WTC11 (cell line): ENCODE data around the gene PKP1. TPM values are rescaled to one million over a fixed set of nuclear protein-coding genes. Genes with fewer than 3 reads are reported as not detected.

Experiments used
- ATAC-seq: fragments of 200-7000 bp; cut with Tn5 transposase; 2 replicates; pipeline ENCODE4 v1.10.0; 2021; ENCODE audit warnings: mild to moderate bottlenecking, moderate library complexity
- CTCF ChIA-PET: fragments of 300-600 bp; sonication (Branson Sonifier 250); formaldehyde crosslinking; loops from one replicate; lab custom pipeline; 2021; ENCODE audit warnings: antibody characterized with exemption; lab: Charles Lee
- POLR2A ChIA-PET: fragments of 350-600 bp; sonication (Branson Sonifier 250); formaldehyde crosslinking; loops from one replicate; lab custom pipeline; 2021; ENCODE audit warnings: antibody characterized with exemption; lab: Charles Lee
- DNase-seq: peaks from one replicate; pipeline ENCODE4 v3.0.0; 2021; ENCODE audit warnings: low spot score
- H3K27ac Mint-ChIP-seq: 2 replicates; pipeline ENCODE4 v1.8.0; 2021; ENCODE audit warnings: mixed read lengths
- H3K27me3 Mint-ChIP-seq: 2 replicates; pipeline ENCODE4 v1.8.0; 2021; ENCODE audit warnings: low read depth, mild to moderate bottlenecking, moderate library complexity, mixed read lengths
- H3K36me3 Mint-ChIP-seq: 2 replicates; pipeline ENCODE4 v1.8.0; 2021; ENCODE audit warnings: mixed read lengths
- H3K4me1 Mint-ChIP-seq: 2 replicates; pipeline ENCODE4 v1.8.0; 2022; ENCODE audit warnings: mixed read lengths
- H3K4me3 Mint-ChIP-seq: 2 replicates; pipeline ENCODE4 v1.8.0; 2021; ENCODE audit warnings: mild to moderate bottlenecking, moderate library complexity, mixed read lengths
- H3K9me3 Mint-ChIP-seq: 2 replicates; pipeline ENCODE4 v1.8.0; 2021; ENCODE audit warnings: mixed read lengths
- ATF1 ChIP-seq: sonication (generic); formaldehyde crosslinking; IDR thresholded peaks from 2 replicates; pipeline ENCODE4 v1.8.1; 2023; ENCODE audit warnings: mild to moderate bottlenecking, moderate library complexity, missing genetic modification reagents
- ATF6 ChIP-seq: sonication (generic); formaldehyde crosslinking; IDR thresholded peaks from 2 replicates; pipeline ENCODE4 v1.8.1; 2023; ENCODE audit warnings: mild to moderate bottlenecking, missing genetic modification reagents
- E2F1 ChIP-seq: sonication (generic); formaldehyde crosslinking; IDR thresholded peaks from 2 replicates; pipeline ENCODE4 v1.8.0; 2022; ENCODE audit warnings: mild to moderate bottlenecking, missing genetic modification reagents
- ERG ChIP-seq: fragments of 250-450 bp; sonication (Bioruptor Pico); IDR thresholded peaks from 2 replicates; pipeline ENCODE4 v1.8.0; 2021; ENCODE audit warnings: mild to moderate bottlenecking
- MYBL2 ChIP-seq: sonication (generic); formaldehyde crosslinking; IDR thresholded peaks from 2 replicates; pipeline ENCODE4 v1.8.1; 2023; ENCODE audit warnings: mild to moderate bottlenecking, moderate library complexity, missing genetic modification reagents
- PREB ChIP-seq: sonication (generic); formaldehyde crosslinking; IDR thresholded peaks from 2 replicates; pipeline ENCODE4 v1.8.1; 2022; ENCODE audit warnings: mild to moderate bottlenecking, missing genetic modification reagents, moderate library complexity, borderline replicate concordance
- RORB ChIP-seq: fragments of 250-450 bp; sonication (Bioruptor Pico); IDR thresholded peaks from 2 replicates; pipeline ENCODE4 v1.9.0; 2021; ENCODE audit warnings: mild to moderate bottlenecking
- ZNF121 ChIP-seq: sonication (generic); formaldehyde crosslinking; IDR thresholded peaks from 2 replicates; pipeline ENCODE4 v1.8.0; 2023; ENCODE audit warnings: missing genetic modification reagents
- ZNF532 ChIP-seq: fragments of 250-450 bp; sonication (Bioruptor Pico); IDR thresholded peaks from 2 replicates; pipeline ENCODE4 v1.9.0; 2021; ENCODE audit warnings: mild to moderate bottlenecking, borderline replicate concordance
- total RNA-seq: library from RNA; stranded (reverse); gene quantifications from 3 replicates; pipeline ENCODE4 v1.2.3, GENCODE V29; 2021

PKP1 gene
- total RNA-seq, 1 experiment from 2014 or later = 0.24 TPM

GRCh38 chr1:201364808-201365105, 81.5 kb downstream of the PKP1 start (continued):
- TF ChIP-seq E2F1 (no peak), ZNF532 (CRISPR knock-in tag) (no peak)

GRCh38 chr1:201365251-201365650, 81.9 kb downstream of the PKP1 start:
- no peak overlapping the region for H3K27ac Mint-ChIP-seq
- H3K4me3 Mint-ChIP-seq = no peak overlapping the region
- DNase-seq (no peak), ATAC-seq (no peak)
- TF ChIP-seq RORB (CRISPR knock-in tag) (no peak), ZNF121 (CRISPR knock-in tag) (no peak), ERG (CRISPR knock-in tag) (no peak), ATF1 (CRISPR knock-in tag) (no peak), MYBL2 (CRISPR knock-in tag) (no peak), ATF6 (CRISPR knock-in tag) (no peak), PREB (CRISPR knock-in tag) (no peak), ZNF532 (CRISPR knock-in tag) (no peak)
- TF ChIP-seq, all 79 proteins: peak for 0
- POLR2A ChIA-PET = no interaction called here
- H3K4me1 Mint-ChIP-seq = peaks cover 11% of the 10 kb centered on the region
- peaks cover 3% of the 10 kb centered on the region; the same call in 1 of the 2 replicates for H3K27me3 Mint-ChIP-seq
- CTCF ChIA-PET = interaction anchor here (1.1 to 2.5 kb wide), 4 partner anchors 10 to 110 kb away, joined by 3 to 5 read pairs (median 4); no protein-coding TSS in a partner anchor
- H3K9me3 Mint-ChIP-seq = no peaks in the 10 kb centered on the region
- no peaks in the 10 kb centered on the region for H3K36me3 Mint-ChIP-seq
